Uterus (tissue), 4 donors: ENCODE data around the gene POTEJ. TPM values are rescaled to one million over a fixed set of nuclear protein-coding genes. Genes with fewer than 3 reads are reported as not detected.
"Not testable (repeated sequence)": the region's sequence is repeated elsewhere in the genome, so short reads cannot be mapped to it uniquely, and the experiment has no call there.

Experiments used
- DNase-seq, 2 donors: peaks; one replicate each; pipeline ENCODE4 v3.0.0-alpha.2; 2019 to 2020
- H3K27ac ChIP-seq, 2 donors: fragments of 200-600 bp; sonication (generic); 1 replicate in 1 of 2; 2 replicates in 1 of 2; pipeline ENCODE4 v1.5.1; 2016 to 2018
- H3K27me3 ChIP-seq, 2 donors: fragments of 200-600 bp; sonication (generic); one replicate each; pipeline ENCODE4 v1.5.1; 2018 to 2019; ENCODE audit warnings: control low read depth in 1 of 2
- H3K36me3 ChIP-seq, 2 donors: fragments of 200-600 bp; sonication (generic); one replicate each; pipeline ENCODE4 v1.5.1; 2019; ENCODE audit warnings: control low read depth in 1 of 2
- H3K4me1 ChIP-seq, 2 donors: fragments of 200-600 bp; sonication (generic); one replicate each; pipeline ENCODE4 v1.5.1; 2018 to 2019; ENCODE audit warnings: control low read depth in 1 of 2
- H3K4me3 ChIP-seq, 2 donors: fragments of 200-600 bp; sonication (generic); 1 replicate in 1 of 2; 2 replicates in 1 of 2; pipeline ENCODE4 v1.5.1; 2018 to 2019; ENCODE audit warnings: mild to moderate bottlenecking in 1 of 2
- H3K9me3 ChIP-seq, 2 donors: fragments of 200-600 bp; sonication (generic); one replicate each; pipeline ENCODE4 v1.5.1; 2019; ENCODE audit warnings: control low read depth in 1 of 2
- intact Hi-C: fragments of 100-400 bp; cut with DNase I; formaldehyde crosslinking; loops from one replicate; pipeline ENCODE4 v1.15.1; 2023; ENCODE audit warnings: low total_unique reads
- small RNA-seq: library from RNA; depleted of rRNA; stranded (forward); fragments of <200 nt; gene quantifications from one replicate; pipeline ENCODE3, GENCODE V24; 2016
- total RNA-seq, 4 donors: library from RNA; depleted of rRNA in 3 of 4; stranded (reverse); fragments of >200 nt in 3 of 4; gene quantifications; one replicate each; pipeline versions ENCODE4 v1.1.0 to v1.2.4, GENCODE V29; 2014 to 2023
- TF ChIP-seq, protein P1 (sequence below), 4 experiments: fragments of 200-600 bp in 2 of 4; fragments of 450-650 bp in 2 of 4; sonication (generic) in 2 of 4; IDR thresholded peaks; one replicate each; pipeline ENCODE4 v1.5.1; 2016 to 2019; ENCODE audit warnings: antibody characterized with exemption in 4 of 4, mild to moderate bottlenecking in 2 of 4, moderate library complexity in 1 of 4
- donor health status: DM: yes; HTN: yes; CAD: no.

The POTEJ gene
- total RNA-seq, 4 donors from 2014 or later = 0.21 TPM; not detected in 3

- H3K4me3 ChIP-seq, H3K27me3 ChIP-seq, intact Hi-C loops, H3K27ac ChIP-seq, H3K36me3 ChIP-seq, H3K4me1 ChIP-seq, H3K9me3 ChIP-seq, DNase-seq: not testable (repeated sequence)
- TF ChIP-seq, protein P1, sequence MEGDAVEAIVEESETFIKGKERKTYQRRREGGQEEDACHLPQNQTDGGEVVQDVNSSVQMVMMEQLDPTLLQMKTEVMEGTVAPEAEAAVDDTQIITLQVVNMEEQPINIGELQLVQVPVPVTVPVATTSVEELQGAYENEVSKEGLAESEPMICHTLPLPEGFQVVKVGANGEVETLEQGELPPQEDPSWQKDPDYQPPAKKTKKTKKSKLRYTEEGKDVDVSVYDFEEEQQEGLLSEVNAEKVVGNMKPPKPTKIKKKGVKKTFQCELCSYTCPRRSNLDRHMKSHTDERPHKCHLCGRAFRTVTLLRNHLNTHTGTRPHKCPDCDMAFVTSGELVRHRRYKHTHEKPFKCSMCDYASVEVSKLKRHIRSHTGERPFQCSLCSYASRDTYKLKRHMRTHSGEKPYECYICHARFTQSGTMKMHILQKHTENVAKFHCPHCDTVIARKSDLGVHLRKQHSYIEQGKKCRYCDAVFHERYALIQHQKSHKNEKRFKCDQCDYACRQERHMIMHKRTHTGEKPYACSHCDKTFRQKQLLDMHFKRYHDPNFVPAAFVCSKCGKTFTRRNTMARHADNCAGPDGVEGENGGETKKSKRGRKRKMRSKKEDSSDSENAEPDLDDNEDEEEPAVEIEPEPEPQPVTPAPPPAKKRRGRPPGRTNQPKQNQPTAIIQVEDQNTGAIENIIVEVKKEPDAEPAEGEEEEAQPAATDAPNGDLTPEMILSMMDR (IDR thresholded peaks at IDR 0.05) = peak in 1 of 4 experiments; percentile 10
Measured at GRCh38 chr2:130693474-130693873, 82.2 kb downstream of the POTEJ start.

- H3K27me3 ChIP-seq, H3K36me3 ChIP-seq, DNase-seq, H3K4me1 ChIP-seq, intact Hi-C loops, H3K27ac ChIP-seq, H3K9me3 ChIP-seq, H3K4me3 ChIP-seq: not testable (repeated sequence)
Measured at GRCh38 chr2:130703250-130703649, 92.0 kb downstream of the POTEJ start.

Small RNAs within 50 kb of the gene (small RNA-seq; reads per million reads assigned to genes)
- gene RF00017 (not detected), gene RNU6-848P (not detected)

Other genes starting within 250 kb of the POTEJ start
- gene POTEI, start 102.1 kb upstream of the POTEJ start, total RNA-seq = under 1 TPM in 2 of 4 donors, not detected in 2; 0.26 to 0.35 TPM
- gene CFC1B, start 90.2 kb upstream of the POTEJ start, total RNA-seq = under 1 TPM in 1 of 4 donors, not detected in 3; 0.35 TPM
- gene CFC1, start 11.9 kb upstream of the POTEJ start, total RNA-seq = under 1 TPM in 1 of 4 donors, not detected in 3; 0.62 TPM
- gene GPR148, start 117.6 kb downstream of the POTEJ start, total RNA-seq = not detected
- under 1 TPM in 1 of 4 donors, not detected in 3; 0.21 TPM for gene AMER3, start 144.1 kb downstream of the POTEJ start, total RNA-seq
- 10 to 100 TPM in 2 of 4 donors, 1 to 10 TPM in 2; 1.8 to 26.2 (median 9.6) TPM for gene ARHGEF4, start 225.5 kb downstream of the POTEJ start, total RNA-seq